Progenitor cell of endocrine pancreas (in vitro differentiated cells): ENCODE measurements around the gene VDR. TPM values are rescaled to one million over a fixed set of nuclear protein-coding genes. Genes with fewer than 3 reads are reported as not detected.

ENCODE experiments used
- DNase-seq: peaks from one replicate; pipeline ENCODE4 v3.0.0; 2021; ENCODE audit warnings: low spot score; ENCODE audit not compliant: unreplicated experiment
- H3K27ac Mint-ChIP-seq: 2 replicates; pipeline ENCODE4 v1.8.0; 2021; ENCODE audit warnings: mild to moderate bottlenecking, moderate library complexity, mixed read lengths
- H3K27me3 Mint-ChIP-seq: 2 replicates; pipeline ENCODE4 v1.8.0; 2021; ENCODE audit warnings: mixed read lengths
- H3K36me3 Mint-ChIP-seq: 2 replicates; pipeline ENCODE4 v1.8.0; 2022; ENCODE audit warnings: mixed read lengths; ENCODE audit not compliant: insufficient read depth
- H3K4me1 Mint-ChIP-seq: 2 replicates; pipeline ENCODE4 v1.8.0; 2021; ENCODE audit warnings: low read depth, mixed read lengths
- H3K4me3 Mint-ChIP-seq: 2 replicates; pipeline ENCODE4 v1.8.0; 2021; ENCODE audit warnings: low read depth, mild to moderate bottlenecking, moderate library complexity, mixed read lengths
- H3K9me3 Mint-ChIP-seq: 2 replicates; pipeline ENCODE4 v1.8.0; 2021; ENCODE audit warnings: low read depth, mixed read lengths
- CTCF ChIP-seq: fragments of 200-600 bp; sonication (generic); IDR thresholded peaks from one replicate; pipeline ENCODE4 v1.5.0; 2021; ENCODE audit warnings: antibody characterized with exemption, mild to moderate bottlenecking; ENCODE audit not compliant: unreplicated experiment
- total RNA-seq: library from RNA; stranded (reverse); gene quantifications from 2 replicates; pipeline ENCODE4 v1.2.1, GENCODE V29; 2021

The VDR gene
- total RNA-seq, 1 donor from 2014 or later = 0.31 TPM

GRCh38 chr12:47860279-47860841 lies 44.4 kb downstream of the VDR start:
- no peak for TF ChIP-seq CTCF
- H3K4me1 Mint-ChIP-seq = no peaks in the 10 kb centered on the region
- no peak overlapping the region for H3K27ac Mint-ChIP-seq
- H3K27me3 Mint-ChIP-seq = peaks cover 5% of the 10 kb centered on the region
- no peak overlapping the region for H3K4me3 Mint-ChIP-seq
- H3K36me3 Mint-ChIP-seq = no peaks in the 10 kb centered on the region
- H3K9me3 Mint-ChIP-seq = no peaks in the 10 kb centered on the region
- no peak for DNase-seq

GRCh38 chr12:47858511-47859266 lies 46.1 kb downstream of the VDR start:
- TF ChIP-seq CTCF = no peak
- Mint-ChIP-seq H3K4me3 (no peak overlapping the region), H3K4me1 (no peaks in the 10 kb centered on the region), H3K27me3 (peaks cover 5% of the 10 kb centered on the region), H3K27ac (no peak overlapping the region), H3K9me3 (no peaks in the 10 kb centered on the region), H3K36me3 (no peaks in the 10 kb centered on the region)
- DNase-seq = no peak

GRCh38 chr12:47856721-47857575 lies 47.8 kb downstream of the VDR start:
- Mint-ChIP-seq H3K27me3 (peaks cover 5% of the 10 kb centered on the region), H3K4me1 (peaks cover 4% of the 10 kb centered on the region), H3K4me3 (no peak overlapping the region), H3K9me3 (no peaks in the 10 kb centered on the region), H3K36me3 (no peaks in the 10 kb centered on the region), H3K27ac (no peak overlapping the region)
- no peak for TF ChIP-seq CTCF
- no peak for DNase-seq

GRCh38 chr12:47856094-47856493 lies 48.7 kb downstream of the VDR start:
- no peaks in the 10 kb centered on the region for H3K36me3 Mint-ChIP-seq
- DNase-seq = no peak
- no peak overlapping the region for H3K4me3 Mint-ChIP-seq
- H3K9me3 Mint-ChIP-seq = no peaks in the 10 kb centered on the region
- H3K27ac Mint-ChIP-seq = no peak overlapping the region
- peaks cover 7% of the 10 kb centered on the region for H3K27me3 Mint-ChIP-seq
- TF ChIP-seq CTCF = no peak
- H3K4me1 Mint-ChIP-seq = peaks cover 10% of the 10 kb centered on the region

- TF ChIP-seq CTCF = peak; percentile 9
- H3K27ac Mint-ChIP-seq = no peak overlapping the region
- no peaks in the 10 kb centered on the region for H3K36me3 Mint-ChIP-seq
- H3K4me1 Mint-ChIP-seq = peaks cover 16% of the 10 kb centered on the region
- no peaks in the 10 kb centered on the region for H3K9me3 Mint-ChIP-seq
- H3K27me3 Mint-ChIP-seq = peaks cover 7% of the 10 kb centered on the region
- H3K4me3 Mint-ChIP-seq = no peak overlapping the region
- no peak for DNase-seq
Observed at GRCh38 chr12:47855502-47855901, 49.3 kb downstream of the VDR start.
